Measurements from ENCODE around the gene RBM28. TPM values are rescaled to one million over a fixed set of nuclear protein-coding genes. Genes with fewer than 3 reads are reported as not detected.

RBM28 gene
- total RNA-seq, 1 experiment from 2014 or later: 70.0 TPM

DNA sequence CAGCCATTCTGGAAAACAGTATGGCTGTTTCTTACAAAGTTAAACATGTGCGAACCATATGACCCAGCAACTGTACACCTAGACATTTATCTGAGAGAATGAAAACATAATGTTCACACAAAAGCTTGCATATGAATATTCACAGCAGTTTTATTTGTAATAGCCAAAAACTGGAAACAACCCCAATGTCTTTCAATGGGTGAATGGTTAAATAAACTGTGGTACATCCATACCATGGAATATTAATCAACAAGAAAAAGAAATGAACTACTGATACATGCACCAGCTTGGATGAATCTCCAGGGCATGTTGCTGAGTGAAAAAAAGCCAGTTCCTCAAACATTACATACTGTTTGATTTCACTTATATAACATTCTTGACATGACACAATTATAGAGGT lies 65.3 kb downstream of the RBM28 start:
- Histone ChIP-seq H3K9ac (ENCODE audit: extremely low read depth, insufficient read length, low read length) (no peak overlapping the region), H3K18ac (ENCODE audit: insufficient read length, low read depth, low read length) (no peak overlapping the region), H3K4ac (ENCODE audit: low read depth, low read length) (no peak overlapping the region), H3K79me1 (ENCODE audit: insufficient read depth, low read depth, low read length, poor library complexity, severe bottlenecking) (no peaks in the 10 kb centered on the region), H2BK12ac (ENCODE audit: insufficient read length, low read depth, low read length) (no peak overlapping the region), H2AFZ (ENCODE audit: low read length) (no peak overlapping the region), H3K23me2 (ENCODE audit: insufficient read length, low read depth, low read length, poor library complexity, severe bottlenecking) (no peaks in the 10 kb centered on the region), H3K4me2 (ENCODE audit: insufficient read depth, insufficient read length, low read length) (no peak overlapping the region), H3K14ac (ENCODE audit: insufficient read depth, low read length) (no peak overlapping the region), H3K4me1 (ENCODE audit: insufficient read depth, low read length) (no peaks in the 10 kb centered on the region), H2BK15ac (ENCODE audit: low read depth, low read length) (no peak overlapping the region), H4K8ac (replicated peaks; ENCODE audit: insufficient read length, low read depth, low read length) (no peak overlapping the region), H3K27ac (ENCODE audit: insufficient read length, low read depth, low read length) (no peak overlapping the region), H4K20me1 (ENCODE audit: control insufficient read depth, insufficient read depth, insufficient read length) (no peaks in the 10 kb centered on the region), H3K9me3 (ENCODE audit: control insufficient read depth, low read depth, low read length) (no peaks in the 10 kb centered on the region), H3K23ac (ENCODE audit: insufficient read length, low read depth, low read length) (no peak overlapping the region), H4K91ac (ENCODE audit: insufficient read length, low read depth, low read length) (no peak overlapping the region), H2AK5ac (ENCODE audit: insufficient read length, low read length) (no peak overlapping the region), H2BK20ac (ENCODE audit: low read depth, low read length, poor library complexity, severe bottlenecking) (no peak overlapping the region), H2BK120ac (ENCODE audit: low read depth, low read length, poor library complexity, severe bottlenecking) (no peak overlapping the region), H3K56ac (ENCODE audit: insufficient read length, low read depth, low read length) (no peak overlapping the region), H3K27me3 (ENCODE audit: insufficient read depth, low read length) (no peaks in the 10 kb centered on the region), H3T11ph (ENCODE audit: low read length) (no peak overlapping the region), H4K5ac (ENCODE audit: insufficient read length, low read depth, low read length) (no peak overlapping the region), H3K79me2 (ENCODE audit: insufficient read depth, low read length) (no peaks in the 10 kb centered on the region), H2BK5ac (ENCODE audit: insufficient read length, low read length) (no peak overlapping the region)
- Mint-ChIP-seq H3K4me3 (no peak overlapping the region), H3K9me3 (peaks cover 12 to 17% of the 10 kb centered on the region in 2 experiments), H3K4me1 (peaks cover 20 to 23% of the 10 kb centered on the region in 2 experiments), H3K27ac (no peak overlapping the region; a peak in 1 of 7 replicates), H3K36me3 (ENCODE audit: insufficient read depth in 1 of 3, low read depth in 3 of 3) (peaks cover 11 to 23% (median 15%) of the 10 kb centered on the region in 3 experiments), H3K27me3 (ENCODE audit: low read depth) (peaks cover 17% of the 10 kb centered on the region)
- no CpG with 5 or more reads among the region's 1 CpG for WGBS (ENCODE audit: extremely low coverage, insufficient read length, low lambda C conversion rate)
- TF ChIP-seq, protein P1, sequence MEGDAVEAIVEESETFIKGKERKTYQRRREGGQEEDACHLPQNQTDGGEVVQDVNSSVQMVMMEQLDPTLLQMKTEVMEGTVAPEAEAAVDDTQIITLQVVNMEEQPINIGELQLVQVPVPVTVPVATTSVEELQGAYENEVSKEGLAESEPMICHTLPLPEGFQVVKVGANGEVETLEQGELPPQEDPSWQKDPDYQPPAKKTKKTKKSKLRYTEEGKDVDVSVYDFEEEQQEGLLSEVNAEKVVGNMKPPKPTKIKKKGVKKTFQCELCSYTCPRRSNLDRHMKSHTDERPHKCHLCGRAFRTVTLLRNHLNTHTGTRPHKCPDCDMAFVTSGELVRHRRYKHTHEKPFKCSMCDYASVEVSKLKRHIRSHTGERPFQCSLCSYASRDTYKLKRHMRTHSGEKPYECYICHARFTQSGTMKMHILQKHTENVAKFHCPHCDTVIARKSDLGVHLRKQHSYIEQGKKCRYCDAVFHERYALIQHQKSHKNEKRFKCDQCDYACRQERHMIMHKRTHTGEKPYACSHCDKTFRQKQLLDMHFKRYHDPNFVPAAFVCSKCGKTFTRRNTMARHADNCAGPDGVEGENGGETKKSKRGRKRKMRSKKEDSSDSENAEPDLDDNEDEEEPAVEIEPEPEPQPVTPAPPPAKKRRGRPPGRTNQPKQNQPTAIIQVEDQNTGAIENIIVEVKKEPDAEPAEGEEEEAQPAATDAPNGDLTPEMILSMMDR (conservative IDR thresholded peaks at IDR 0.05): no peak
- DNase-seq: no peak
